Measurements from ENCODE around the gene ABHD2.
A peak's percentile ranks its signal among the peaks of the same experiment; 100 is the strongest.

ABHD2 gene

DNA sequence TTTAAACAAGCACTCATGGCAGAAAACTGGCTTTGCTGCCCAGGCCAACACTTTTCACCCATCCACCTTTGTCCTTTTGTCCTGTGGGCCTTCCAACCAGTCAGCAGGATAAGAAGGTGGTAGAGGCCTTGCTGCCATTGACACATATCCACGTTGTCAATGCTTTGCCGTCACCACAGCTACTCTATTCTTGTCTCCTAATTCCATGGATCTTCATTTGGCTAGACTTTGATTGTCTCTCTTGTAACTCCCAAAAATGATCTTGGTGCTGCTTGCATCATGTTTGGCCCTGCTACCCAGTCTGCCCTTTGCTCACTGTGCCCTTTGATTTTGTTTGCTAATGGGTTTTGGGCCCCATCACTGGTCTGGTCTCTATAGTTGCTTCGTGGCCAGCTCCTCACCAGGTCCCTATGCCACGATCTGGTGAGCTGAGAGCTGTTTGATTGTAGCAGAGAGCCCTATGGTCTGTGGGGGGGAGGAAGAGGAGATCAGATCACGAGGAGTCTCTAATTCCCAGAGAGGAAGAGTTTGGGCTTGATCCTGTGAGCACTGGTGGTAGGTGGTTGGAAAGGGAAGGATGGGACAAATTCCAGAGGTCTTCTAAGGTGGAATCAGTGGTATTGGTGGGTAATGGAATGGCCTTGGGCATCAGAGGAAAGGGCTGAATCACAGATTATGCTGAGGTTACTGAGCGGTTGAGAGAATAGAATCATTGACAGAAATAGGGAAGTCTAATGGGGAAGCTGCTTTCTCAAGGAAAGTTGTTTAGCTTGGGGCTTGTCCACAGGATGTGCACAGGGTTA is 40.3 kb downstream of the ABHD2 start:
- no peak overlapping the region for H3K9ac ChIP-seq (ENCODE audit: low read length)
- H3K27me3 ChIP-seq (ENCODE audit: insufficient read depth, low read length): no peaks in the 10 kb centered on the region
- no peaks in the 10 kb centered on the region for H3K79me2 ChIP-seq (ENCODE audit: insufficient read depth, low read length)
- no peak overlapping the region for H3K27ac ChIP-seq (ENCODE audit: low read depth, low read length, poor library complexity, severe bottlenecking)
- H2AFZ ChIP-seq (ENCODE audit: low read length): no peak overlapping the region
- no peaks in the 10 kb centered on the region for H4K20me1 ChIP-seq (ENCODE audit: insufficient read depth, low read length)
- H3F3A ChIP-seq (ENCODE audit: insufficient read depth, low read length): no peaks in the 10 kb centered on the region
- H3K4me3 ChIP-seq (ENCODE audit: low read depth, low read length, poor library complexity, severe bottlenecking): no peak overlapping the region
- peaks cover 28% of the 10 kb centered on the region for H3K4me1 ChIP-seq (ENCODE audit: insufficient read depth, low read length, severe bottlenecking)
- H3K36me3 ChIP-seq (ENCODE audit: insufficient read depth, low read length): peaks cover 23% of the 10 kb centered on the region; the same call in 1 of the 2 replicates
- H3K4me2 ChIP-seq (ENCODE audit: low read length): no peak overlapping the region
- H3K9me3 ChIP-seq (ENCODE audit: low read length): no peaks in the 10 kb centered on the region
- TF ChIP-seq, protein P1, sequence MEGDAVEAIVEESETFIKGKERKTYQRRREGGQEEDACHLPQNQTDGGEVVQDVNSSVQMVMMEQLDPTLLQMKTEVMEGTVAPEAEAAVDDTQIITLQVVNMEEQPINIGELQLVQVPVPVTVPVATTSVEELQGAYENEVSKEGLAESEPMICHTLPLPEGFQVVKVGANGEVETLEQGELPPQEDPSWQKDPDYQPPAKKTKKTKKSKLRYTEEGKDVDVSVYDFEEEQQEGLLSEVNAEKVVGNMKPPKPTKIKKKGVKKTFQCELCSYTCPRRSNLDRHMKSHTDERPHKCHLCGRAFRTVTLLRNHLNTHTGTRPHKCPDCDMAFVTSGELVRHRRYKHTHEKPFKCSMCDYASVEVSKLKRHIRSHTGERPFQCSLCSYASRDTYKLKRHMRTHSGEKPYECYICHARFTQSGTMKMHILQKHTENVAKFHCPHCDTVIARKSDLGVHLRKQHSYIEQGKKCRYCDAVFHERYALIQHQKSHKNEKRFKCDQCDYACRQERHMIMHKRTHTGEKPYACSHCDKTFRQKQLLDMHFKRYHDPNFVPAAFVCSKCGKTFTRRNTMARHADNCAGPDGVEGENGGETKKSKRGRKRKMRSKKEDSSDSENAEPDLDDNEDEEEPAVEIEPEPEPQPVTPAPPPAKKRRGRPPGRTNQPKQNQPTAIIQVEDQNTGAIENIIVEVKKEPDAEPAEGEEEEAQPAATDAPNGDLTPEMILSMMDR (IDR thresholded peaks at IDR 0.05; ENCODE audit: low read length): no peak
- TF ChIP-seq EZH2 (IDR thresholded peaks at IDR 0.05; ENCODE audit: borderline replicate concordance, low read length): no peak
- no peaks in the 10 kb centered on the region for H3K9me2 ChIP-seq (ENCODE audit: low read depth, low read length)

DNA sequence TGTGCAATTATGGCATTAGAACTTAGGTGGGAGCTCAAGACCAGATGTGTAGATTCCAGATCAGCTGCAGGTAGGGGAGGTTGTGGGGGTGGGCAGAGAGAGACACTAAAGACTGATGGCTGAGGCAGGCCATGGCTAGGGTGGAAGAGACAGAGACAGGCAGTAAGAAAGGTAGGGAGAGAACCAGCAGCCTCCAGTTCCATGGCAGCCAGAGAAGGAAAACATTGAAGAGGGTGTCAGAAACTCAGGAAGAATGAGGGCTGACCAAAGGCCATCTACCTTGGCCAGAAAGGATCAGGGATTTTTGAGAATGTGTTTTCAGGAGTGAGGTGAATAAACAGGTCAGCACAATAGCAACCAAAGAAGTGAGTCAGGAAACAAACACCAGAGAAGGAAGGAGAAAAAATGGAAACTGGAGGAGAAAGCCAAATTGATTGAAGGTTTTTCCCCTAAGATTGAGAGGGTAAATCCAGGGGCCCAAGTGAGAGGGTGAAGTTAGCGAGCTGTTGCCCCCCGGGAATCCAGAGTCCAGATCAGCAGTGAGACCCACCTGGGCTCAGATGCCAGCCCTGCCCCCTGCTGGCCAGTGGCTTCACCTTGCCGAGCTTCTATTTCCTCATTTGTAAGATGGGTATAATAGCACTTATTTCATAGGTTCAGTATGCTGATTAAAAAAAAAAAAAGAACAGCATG is 41.0 kb downstream of the ABHD2 start:
- H2AFZ ChIP-seq (ENCODE audit: low read length): no peak overlapping the region
- no peak overlapping the region for H3K27ac ChIP-seq (ENCODE audit: low read depth, low read length, poor library complexity, severe bottlenecking)
- H3K4me1 ChIP-seq (ENCODE audit: insufficient read depth, low read length, severe bottlenecking): peaks cover 28% of the 10 kb centered on the region
- H3F3A ChIP-seq (ENCODE audit: insufficient read depth, low read length): no peaks in the 10 kb centered on the region
- H3K9me2 ChIP-seq (ENCODE audit: low read depth, low read length): no peaks in the 10 kb centered on the region
- no peak overlapping the region for H3K4me3 ChIP-seq (ENCODE audit: low read depth, low read length, poor library complexity, severe bottlenecking)
- H4K20me1 ChIP-seq (ENCODE audit: insufficient read depth, low read length): no peaks in the 10 kb centered on the region
- no peaks in the 10 kb centered on the region for H3K27me3 ChIP-seq (ENCODE audit: insufficient read depth, low read length)
- H3K9ac ChIP-seq (ENCODE audit: low read length): no peak overlapping the region
- H3K4me2 ChIP-seq (ENCODE audit: low read length): no peak overlapping the region
- H3K79me2 ChIP-seq (ENCODE audit: insufficient read depth, low read length): no peaks in the 10 kb centered on the region
- no peaks in the 10 kb centered on the region for H3K9me3 ChIP-seq (ENCODE audit: low read length)
- no peak for TF ChIP-seq EZH2 (IDR thresholded peaks at IDR 0.05; ENCODE audit: borderline replicate concordance, low read length)
- TF ChIP-seq, protein P1 (IDR thresholded peaks at IDR 0.05; ENCODE audit: low read length): peak; percentile 86
- peaks cover 16% of the 10 kb centered on the region; the same call in 1 of the 2 replicates for H3K36me3 ChIP-seq (ENCODE audit: insufficient read depth, low read length)

DNA sequence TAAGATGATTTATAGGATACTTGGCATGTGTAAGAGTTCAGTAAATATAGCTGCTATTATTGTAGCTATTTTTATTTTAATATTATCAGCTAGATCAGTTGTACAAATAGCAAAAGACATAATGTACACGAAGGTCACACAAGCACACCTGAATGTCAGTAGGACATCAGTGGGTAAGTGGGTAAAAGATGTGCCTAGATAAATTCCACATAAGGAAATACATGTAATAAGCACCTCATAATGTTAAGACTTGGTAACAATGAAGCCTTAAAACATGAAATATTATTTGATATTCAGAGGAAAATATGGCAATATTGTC is 41.5 kb downstream of the ABHD2 start:
- Histone ChIP-seq H3F3A (ENCODE audit: insufficient read depth, low read length) (no peaks in the 10 kb centered on the region), H4K20me1 (ENCODE audit: insufficient read depth, low read length) (no peaks in the 10 kb centered on the region), H3K4me2 (ENCODE audit: low read length) (no peak overlapping the region), H3K4me1 (ENCODE audit: insufficient read depth, low read length, severe bottlenecking) (peaks cover 28% of the 10 kb centered on the region), H3K36me3 (ENCODE audit: insufficient read depth, low read length) (peaks cover 14% of the 10 kb centered on the region; the same call in 1 of the 2 replicates), H3K79me2 (ENCODE audit: insufficient read depth, low read length) (no peaks in the 10 kb centered on the region), H3K9me3 (ENCODE audit: low read length) (no peaks in the 10 kb centered on the region), H3K4me3 (ENCODE audit: low read depth, low read length, poor library complexity, severe bottlenecking) (no peak overlapping the region), H3K27me3 (ENCODE audit: insufficient read depth, low read length) (no peaks in the 10 kb centered on the region), H3K27ac (ENCODE audit: low read depth, low read length, poor library complexity, severe bottlenecking) (no peak overlapping the region), H3K9ac (ENCODE audit: low read length) (no peak overlapping the region), H3K9me2 (ENCODE audit: low read depth, low read length) (no peaks in the 10 kb centered on the region), H2AFZ (ENCODE audit: low read length) (no peak overlapping the region)
- TF ChIP-seq, protein P1 (IDR thresholded peaks at IDR 0.05; ENCODE audit: low read length): no peak; the same call in 1 of the 2 replicates

Data from OCI-LY1 (cell line).